Keratinocyte (primary cell): ENCODE data around the gene SARS2. TPM values are rescaled to one million over a fixed set of nuclear protein-coding genes. Genes with fewer than 3 reads are reported as not detected.
A peak's percentile ranks its signal among the peaks of the same experiment; 100 is the strongest.

Source experiments
- DNase-seq: peaks from one replicate; pipeline ENCODE4 v3.0.0-alpha.2; 2011; ENCODE audit warnings: low read depth, missing footprints, low spot score
- FAIRE-seq: peaks from 2 replicates; lab custom pipeline; 2011; peaks lifted over from hg19 to GRCh38; lab: Jason Lieb, UNC
- H2AFZ ChIP-seq: 2 replicates; pipeline ENCODE4 v1.6.0; 2012; ENCODE audit warnings: low read length, control low read depth, inconsistent platforms; ENCODE audit not compliant: control insufficient read depth
- H3K27ac ChIP-seq: 2 replicates; pipeline ENCODE4 v1.5.1; 2011; ENCODE audit warnings: low read length; ENCODE audit not compliant: control insufficient read depth, insufficient read depth
- H3K27me3 ChIP-seq: 3 replicates; pipeline ENCODE4 v1.6.0; 2011; ENCODE audit warnings: low read length; ENCODE audit not compliant: control insufficient read depth, insufficient read depth; ENCODE audit errors: extremely low read depth
- H3K36me3 ChIP-seq, 2 experiments: 2 replicates in 1 of 2; 3 replicates in 1 of 2; pipeline ENCODE4 v1.5.1; 2011; ENCODE audit warnings: low read length in 2 of 2, mild to moderate bottlenecking in 1 of 2; ENCODE audit not compliant: control insufficient read depth in 2 of 2, insufficient read depth in 2 of 2; ENCODE audit errors: extremely low read depth in 1 of 2
- H3K4me1 ChIP-seq: 3 replicates; pipeline ENCODE4 v1.5.1; 2011; ENCODE audit warnings: low read length; ENCODE audit not compliant: control insufficient read depth, insufficient read depth; ENCODE audit errors: extremely low read depth
- H3K4me2 ChIP-seq: 3 replicates; pipeline ENCODE4 v1.6.0; 2011; ENCODE audit warnings: low read depth, low read length; ENCODE audit not compliant: control insufficient read depth, insufficient read depth; ENCODE audit errors: extremely low read depth
- H3K4me3 ChIP-seq, 3 experiments: fragments of 200-600 bp in 1 of 3; sonication (generic) in 1 of 3; 2 replicates in 2 of 3; 3 replicates in 1 of 3; pipeline ENCODE4 v1.5.1; 2011 to 2016; ENCODE audit warnings: low read length in 3 of 3, mild to moderate bottlenecking in 3 of 3, control low read depth in 2 of 3, inconsistent platforms in 1 of 3, low read depth in 1 of 3, mixed read lengths in 1 of 3, mixed run types in 1 of 3, moderate library complexity in 1 of 3; ENCODE audit not compliant: control insufficient read depth in 2 of 3, insufficient read depth in 2 of 3; ENCODE audit errors: extremely low read depth in 1 of 3
- H3K79me2 ChIP-seq: 2 replicates; pipeline ENCODE4 v1.6.0; 2012; ENCODE audit warnings: low read length; ENCODE audit not compliant: control insufficient read depth, insufficient read depth
- H3K9ac ChIP-seq: 3 replicates; pipeline ENCODE4 v1.6.0; 2011; ENCODE audit warnings: low read length; ENCODE audit not compliant: control insufficient read depth, insufficient read depth; ENCODE audit errors: extremely low read depth
- H3K9me1 ChIP-seq: 3 replicates; pipeline ENCODE4 v1.6.0; 2011; ENCODE audit warnings: low read length; ENCODE audit not compliant: control insufficient read depth, insufficient read depth; ENCODE audit errors: extremely low read depth
- H3K9me3 ChIP-seq: 2 replicates; pipeline ENCODE4 v1.5.1; 2012; ENCODE audit warnings: low read depth, low read length; ENCODE audit not compliant: control insufficient read depth
- H4K20me1 ChIP-seq: 3 replicates; pipeline ENCODE4 v1.6.0; 2011; ENCODE audit warnings: low read length; ENCODE audit not compliant: control insufficient read depth, insufficient read depth; ENCODE audit errors: extremely low read depth
- CTCF ChIP-seq, 3 experiments: IDR thresholded peaks in 1 of 3; conservative IDR thresholded peaks in 1 of 3; optimal IDR thresholded peaks in 1 of 3; 2 replicates in 2 of 3; 3 replicates in 1 of 3; pipeline versions ENCODE3 to v1.5.1; 2011; ENCODE audit warnings: low read length in 3 of 3, mild to moderate bottlenecking in 3 of 3, moderate library complexity in 2 of 3, control low read depth in 1 of 3, inconsistent platforms in 1 of 3; ENCODE audit not compliant: insufficient read depth in 2 of 3; ENCODE audit errors: extremely low read depth in 1 of 3
- EZH2 ChIP-seq: IDR thresholded peaks from one replicate; pipeline ENCODE4 v1.6.1; 2012; ENCODE audit warnings: inconsistent platforms, mild to moderate bottlenecking, low read length, moderate library complexity
- dilution Hi-C: fragments of 300-500 bp; cut with MboI; formaldehyde crosslinking; loops from one replicate; pipeline ENCODE4 v1.7.0; 2020; ENCODE audit warnings: low sequenced_read_pairs; ENCODE audit not compliant: extremely low pct_ligation_motif_present
- polyA plus RNA-seq, 5 experiments: library from polyadenylated mRNA; depleted of rRNA in 3 of 5; stranded (reverse) in 3 of 5; stranded (forward) in 1 of 5; unstranded in 1 of 5; fragments of >200 nt; gene quantifications; 1 replicate in 1 of 5; 2 replicates in 3 of 5; 3 replicates in 1 of 5; pipeline versions ENCODE4 v1.2.1 to v1.2.3, GENCODE V29; 2011 to 2012; ENCODE audit warnings: missing spikeins in 2 of 5, low read depth in 1 of 5, low replicate concordance in 1 of 5

SARS2 gene
- polyA plus RNA-seq, 1 donor (not counting 4 experiments of a cell fraction or from before 2014, with no cell fraction given), result 13.9 TPM

GRCh38 chr19:38933544-38933943, 3.0 kb upstream of the SARS2 start:
- Histone ChIP-seq H3K36me3 (peaks cover 5 to 8% of the 10 kb centered on the region in 2 experiments), H4K20me1 (no peaks in the 10 kb centered on the region), H3K4me3 (no peak overlapping the region), H2AFZ (no peak overlapping the region), H3K9me1 (no peaks in the 10 kb centered on the region), H3K79me2 (peaks cover 40% of the 10 kb centered on the region), H3K9ac (no peak overlapping the region), H3K4me2 (no peak overlapping the region), H3K27ac (no peak overlapping the region), H3K4me1 (peaks cover 15% of the 10 kb centered on the region), H3K9me3 (no peaks in the 10 kb centered on the region), H3K27me3 (no peaks in the 10 kb centered on the region)
- FAIRE-seq (no peak), DNase-seq (no peak)
- TF ChIP-seq CTCF (optimal IDR thresholded peaks at IDR 0.05 in 1 of 3, IDR thresholded peaks at IDR 0.05 in 1 of 3, conservative IDR thresholded peaks at IDR 0.05 in 1 of 3; ENCODE audit: extremely low read depth in 1 of 3, insufficient read depth in 2 of 3, low read length in 3 of 3) (no peak), EZH2 (no peak)
- dilution Hi-C loops, result no loop called here

GRCh38 chr19:38932425-38933179, 2.0 kb upstream of the SARS2 start:
- Histone ChIP-seq H3K79me2 (peaks cover 43% of the 10 kb centered on the region), H3K27ac (no peak overlapping the region), H3K36me3 (peaks cover 5 to 8% of the 10 kb centered on the region in 2 experiments), H3K4me3 (no peak overlapping the region), H3K4me1 (peaks cover 15% of the 10 kb centered on the region), H3K9me3 (no peaks in the 10 kb centered on the region), H3K9me1 (no peaks in the 10 kb centered on the region), H3K4me2 (peak overlapping the region; percentile 77), H2AFZ (no peak overlapping the region), H4K20me1 (no peaks in the 10 kb centered on the region), H3K9ac (no peak overlapping the region), H3K27me3 (no peaks in the 10 kb centered on the region)
- DNase-seq, result no peak
- dilution Hi-C loops, result no loop called here
- TF ChIP-seq EZH2 (no peak), CTCF (optimal IDR thresholded peaks at IDR 0.05 in 1 of 3, IDR thresholded peaks at IDR 0.05 in 1 of 3, conservative IDR thresholded peaks at IDR 0.05 in 1 of 3; ENCODE audit: extremely low read depth in 1 of 3, insufficient read depth in 2 of 3, low read length in 3 of 3) (peak; percentile 27 to 48 (median 34))
- FAIRE-seq, result no peak
